NCI-H187 (cell line): ENCODE data around the gene RAP1A.

Experiments
- DNase-seq, 2 experiments: peaks; one replicate each; lab custom pipeline; 2025; lab: John Stamatoyannopoulos, UW

RAP1A gene

DNA sequence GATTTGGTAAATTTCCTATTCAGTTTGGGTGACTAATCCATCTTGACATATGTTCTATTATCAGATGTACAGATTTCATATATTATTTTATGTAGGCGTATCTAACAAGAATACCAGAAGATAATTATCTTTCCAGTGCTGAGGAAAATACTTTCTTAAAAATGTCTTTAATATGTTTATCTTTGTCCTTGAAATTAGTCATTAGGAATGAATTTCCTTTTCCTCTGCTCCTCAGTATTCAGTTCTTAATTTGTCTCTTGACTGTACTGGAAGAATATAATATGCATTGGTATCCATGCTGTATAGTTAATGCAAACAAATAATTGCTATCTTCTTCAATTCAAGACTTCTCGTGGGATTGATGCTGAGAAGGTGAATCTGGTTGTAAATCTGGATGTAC, 142.7 kb downstream of the RAP1A start:
- DNase-seq = no peak
